Measurements from ENCODE around the gene PLCH1. TPM values are rescaled to one million over a fixed set of nuclear protein-coding genes. Genes with fewer than 3 reads are reported as not detected.

PLCH1 gene
- total and polyA plus RNA-seq, 4 donors: 0.03 to 1.0 (median 0.22) TPM

DNA sequence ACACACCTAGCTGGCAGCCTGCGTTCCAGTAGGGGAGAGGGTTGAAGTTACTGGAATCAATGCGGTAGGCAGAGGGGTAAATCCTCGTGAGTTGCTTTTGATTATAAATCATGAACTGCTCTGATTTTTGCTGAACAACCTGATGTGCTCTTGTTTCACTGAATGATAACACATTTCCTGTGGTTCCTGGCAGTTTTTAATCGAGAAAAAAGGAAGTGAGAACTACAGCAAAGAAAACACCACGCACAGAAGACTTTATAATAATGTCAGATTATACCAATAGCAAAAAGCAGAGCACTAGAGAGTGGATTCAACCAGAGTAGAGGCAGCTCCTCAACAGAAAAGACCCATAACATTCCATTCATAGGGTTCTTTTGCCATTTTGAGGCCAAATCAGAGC is 250.5 kb downstream of the PLCH1 start:
- WGBS: 63% methylated on average over 5 of the region's 5 CpGs

DNA sequence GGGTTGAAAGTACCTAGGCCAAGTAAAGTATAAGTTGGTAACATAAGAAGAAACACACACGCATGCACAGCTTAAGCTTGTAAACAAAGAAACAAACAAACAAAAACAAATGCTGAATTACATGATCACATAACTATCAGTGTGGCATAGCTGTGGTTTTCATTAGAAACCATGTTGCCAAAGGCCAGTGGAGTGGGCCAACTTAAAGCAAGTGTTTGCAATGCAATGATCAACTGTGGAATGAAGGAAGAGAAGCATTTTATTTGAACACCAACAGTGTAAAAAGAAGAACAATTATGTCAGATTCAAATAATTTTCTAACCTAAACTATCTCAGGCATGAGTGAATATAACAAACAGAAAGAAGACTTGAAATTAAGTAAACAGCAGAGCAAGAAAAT is 252.0 kb downstream of the PLCH1 start:
- H3K27me3 ChIP-seq (ENCODE audit: control insufficient read depth in 4 of 4, insufficient read depth in 4 of 4, low read length in 3 of 4): no peaks in the 10 kb centered on the region
- H3K27ac ChIP-seq (ENCODE audit: low read depth in 1 of 2, low read length in 2 of 2): no peak overlapping the region
- TF ChIP-seq NR2F2 (IDR thresholded peaks at IDR 0.05) (no peak), FOXA2 (IDR thresholded peaks at IDR 0.05) (no peak), GABPA (IDR thresholded peaks at IDR 0.05 in 1 of 2, conservative IDR thresholded peaks at IDR 0.05 in 1 of 2) (no peak), FOXA1 (IDR thresholded peaks at IDR 0.05) (no peak), TAF1 (conservative IDR thresholded peaks at IDR 0.05) (no peak), HNF4G (IDR thresholded peaks at IDR 0.05) (no peak), JUND (IDR thresholded peaks at IDR 0.05) (no peak), SP1 (IDR thresholded peaks at IDR 0.05) (no peak), ATF3 (IDR thresholded peaks at IDR 0.05) (no peak)
- TF ChIP-seq, protein P1, sequence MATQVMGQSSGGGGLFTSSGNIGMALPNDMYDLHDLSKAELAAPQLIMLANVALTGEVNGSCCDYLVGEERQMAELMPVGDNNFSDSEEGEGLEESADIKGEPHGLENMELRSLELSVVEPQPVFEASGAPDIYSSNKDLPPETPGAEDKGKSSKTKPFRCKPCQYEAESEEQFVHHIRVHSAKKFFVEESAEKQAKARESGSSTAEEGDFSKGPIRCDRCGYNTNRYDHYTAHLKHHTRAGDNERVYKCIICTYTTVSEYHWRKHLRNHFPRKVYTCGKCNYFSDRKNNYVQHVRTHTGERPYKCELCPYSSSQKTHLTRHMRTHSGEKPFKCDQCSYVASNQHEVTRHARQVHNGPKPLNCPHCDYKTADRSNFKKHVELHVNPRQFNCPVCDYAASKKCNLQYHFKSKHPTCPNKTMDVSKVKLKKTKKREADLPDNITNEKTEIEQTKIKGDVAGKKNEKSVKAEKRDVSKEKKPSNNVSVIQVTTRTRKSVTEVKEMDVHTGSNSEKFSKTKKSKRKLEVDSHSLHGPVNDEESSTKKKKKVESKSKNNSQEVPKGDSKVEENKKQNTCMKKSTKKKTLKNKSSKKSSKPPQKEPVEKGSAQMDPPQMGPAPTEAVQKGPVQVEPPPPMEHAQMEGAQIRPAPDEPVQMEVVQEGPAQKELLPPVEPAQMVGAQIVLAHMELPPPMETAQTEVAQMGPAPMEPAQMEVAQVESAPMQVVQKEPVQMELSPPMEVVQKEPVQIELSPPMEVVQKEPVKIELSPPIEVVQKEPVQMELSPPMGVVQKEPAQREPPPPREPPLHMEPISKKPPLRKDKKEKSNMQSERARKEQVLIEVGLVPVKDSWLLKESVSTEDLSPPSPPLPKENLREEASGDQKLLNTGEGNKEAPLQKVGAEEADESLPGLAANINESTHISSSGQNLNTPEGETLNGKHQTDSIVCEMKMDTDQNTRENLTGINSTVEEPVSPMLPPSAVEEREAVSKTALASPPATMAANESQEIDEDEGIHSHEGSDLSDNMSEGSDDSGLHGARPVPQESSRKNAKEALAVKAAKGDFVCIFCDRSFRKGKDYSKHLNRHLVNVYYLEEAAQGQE (IDR thresholded peaks at IDR 0.05): no peak
- TF ChIP-seq, protein P2, sequence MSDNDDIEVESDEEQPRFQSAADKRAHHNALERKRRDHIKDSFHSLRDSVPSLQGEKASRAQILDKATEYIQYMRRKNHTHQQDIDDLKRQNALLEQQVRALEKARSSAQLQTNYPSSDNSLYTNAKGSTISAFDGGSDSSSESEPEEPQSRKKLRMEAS (IDR thresholded peaks at IDR 0.05): no peak
- TF ChIP-seq, protein P3, sequence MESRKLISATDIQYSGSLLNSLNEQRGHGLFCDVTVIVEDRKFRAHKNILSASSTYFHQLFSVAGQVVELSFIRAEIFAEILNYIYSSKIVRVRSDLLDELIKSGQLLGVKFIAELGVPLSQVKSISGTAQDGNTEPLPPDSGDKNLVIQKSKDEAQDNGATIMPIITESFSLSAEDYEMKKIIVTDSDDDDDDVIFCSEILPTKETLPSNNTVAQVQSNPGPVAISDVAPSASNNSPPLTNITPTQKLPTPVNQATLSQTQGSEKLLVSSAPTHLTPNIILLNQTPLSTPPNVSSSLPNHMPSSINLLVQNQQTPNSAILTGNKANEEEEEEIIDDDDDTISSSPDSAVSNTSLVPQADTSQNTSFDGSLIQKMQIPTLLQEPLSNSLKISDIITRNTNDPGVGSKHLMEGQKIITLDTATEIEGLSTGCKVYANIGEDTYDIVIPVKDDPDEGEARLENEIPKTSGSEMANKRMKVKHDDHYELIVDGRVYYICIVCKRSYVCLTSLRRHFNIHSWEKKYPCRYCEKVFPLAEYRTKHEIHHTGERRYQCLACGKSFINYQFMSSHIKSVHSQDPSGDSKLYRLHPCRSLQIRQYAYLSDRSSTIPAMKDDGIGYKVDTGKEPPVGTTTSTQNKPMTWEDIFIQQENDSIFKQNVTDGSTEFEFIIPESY (IDR thresholded peaks at IDR 0.05): no peak
- H3K36me3 ChIP-seq (ENCODE audit: control insufficient read depth in 4 of 4, insufficient read depth in 3 of 4, low read depth in 1 of 4, low read length in 3 of 4): no peaks in the 10 kb centered on the region
- 88% methylated on average over 1 of the region's 1 CpG for WGBS
- no peak overlapping the region for H3K4me3 ChIP-seq (ENCODE audit: low read depth in 1 of 3, low read length in 3 of 3)
- no peak overlapping the region for H3K9ac ChIP-seq (ENCODE audit: low read depth in 1 of 2, low read length in 2 of 2)
- no peak for DNase-seq (ENCODE audit: low spot score)
- H3K9me3 ChIP-seq (ENCODE audit: control insufficient read depth in 4 of 4, low read length in 3 of 4): no peaks in the 10 kb centered on the region
- H3K4me1 ChIP-seq (ENCODE audit: control insufficient read depth in 4 of 4, insufficient read depth in 4 of 4, low read length in 3 of 4): no peaks in the 10 kb centered on the region

More for the DNA sequence above, 250.5 kb downstream of the PLCH1 start:
- DNase-seq (ENCODE audit: low spot score): no peak
- no peaks in the 10 kb centered on the region for H3K36me3 ChIP-seq (ENCODE audit: control insufficient read depth in 4 of 4, insufficient read depth in 3 of 4, low read depth in 1 of 4, low read length in 3 of 4)
- no peak overlapping the region for H3K27ac ChIP-seq (ENCODE audit: low read depth in 1 of 2, low read length in 2 of 2)
- no peaks in the 10 kb centered on the region for H3K9me3 ChIP-seq (ENCODE audit: control insufficient read depth in 4 of 4, low read length in 3 of 4)
- TF ChIP-seq HNF4G (IDR thresholded peaks at IDR 0.05): no peak
- TF ChIP-seq RAD21 (IDR thresholded peaks at IDR 0.05): no peak
- no peaks in the 10 kb centered on the region for H3K27me3 ChIP-seq (ENCODE audit: control insufficient read depth in 4 of 4, insufficient read depth in 4 of 4, low read length in 3 of 4)
- H3K9ac ChIP-seq (ENCODE audit: low read depth in 1 of 2, low read length in 2 of 2): no peak overlapping the region
- H3K4me3 ChIP-seq (ENCODE audit: low read depth in 1 of 3, low read length in 3 of 3): no peak overlapping the region
- H3K4me1 ChIP-seq (ENCODE audit: control insufficient read depth in 4 of 4, insufficient read depth in 4 of 4, low read length in 3 of 4): no peaks in the 10 kb centered on the region

DNA sequence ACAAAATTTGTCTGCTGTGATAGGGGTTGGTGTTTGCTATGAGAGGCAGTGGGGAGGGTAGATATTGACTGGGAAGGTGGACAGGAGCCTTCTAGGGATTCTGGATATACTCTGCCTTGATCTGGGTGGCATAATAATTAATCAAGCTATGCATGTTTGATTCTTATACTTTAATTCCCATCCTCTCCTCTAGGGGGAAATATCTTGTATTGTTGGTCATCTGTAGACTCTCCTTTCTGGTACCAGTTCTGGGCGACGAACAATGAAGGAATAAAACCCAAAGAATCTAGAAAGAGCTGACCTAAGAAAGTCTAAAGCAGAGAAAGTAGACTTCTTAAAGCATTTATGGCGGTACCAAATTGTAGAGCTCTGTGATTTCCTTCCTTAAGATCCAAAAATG is 253.2 kb downstream of the PLCH1 start:
- DNase-seq (ENCODE audit: low spot score): no peak
- 96% methylated on average over 3 of the region's 3 CpGs for WGBS
- H3K27me3 ChIP-seq (ENCODE audit: control insufficient read depth in 4 of 4, insufficient read depth in 4 of 4, low read length in 3 of 4): no peaks in the 10 kb centered on the region
- TF ChIP-seq, protein P1 (IDR thresholded peaks at IDR 0.05): no peak
- TF ChIP-seq SP1 (IDR thresholded peaks at IDR 0.05): no peak
- no peak for TF ChIP-seq GABPA (IDR thresholded peaks at IDR 0.05 in 1 of 2, conservative IDR thresholded peaks at IDR 0.05 in 1 of 2)
- no peak for TF ChIP-seq FOXA2 (IDR thresholded peaks at IDR 0.05)
- no peak for TF ChIP-seq RXRA (IDR thresholded peaks at IDR 0.05)
- no peak for TF ChIP-seq EGR1 (IDR thresholded peaks at IDR 0.05; ENCODE audit: low read depth in 2 of 2)
- TF ChIP-seq TAF1 (conservative IDR thresholded peaks at IDR 0.05): no peak
- TF ChIP-seq HNF4G (IDR thresholded peaks at IDR 0.05): no peak
- no peak for TF ChIP-seq FOXA1 (IDR thresholded peaks at IDR 0.05)
- no peak for TF ChIP-seq CTCF (IDR thresholded peaks at IDR 0.05; ENCODE audit: low read depth, low read length, missing input control)
- no peak for TF ChIP-seq JUND (IDR thresholded peaks at IDR 0.05)
- TF ChIP-seq HNF4A (conservative IDR thresholded peaks at IDR 0.05): no peak

More for the DNA sequence above, 253.2 kb downstream of the PLCH1 start:
- H3K27ac ChIP-seq (ENCODE audit: low read depth in 1 of 2, low read length in 2 of 2): no peak overlapping the region
- no peaks in the 10 kb centered on the region for H3K4me1 ChIP-seq (ENCODE audit: control insufficient read depth in 4 of 4, insufficient read depth in 4 of 4, low read length in 3 of 4)
- H3K36me3 ChIP-seq (ENCODE audit: control insufficient read depth in 4 of 4, insufficient read depth in 3 of 4, low read depth in 1 of 4, low read length in 3 of 4): no peaks in the 10 kb centered on the region
- H3K9ac ChIP-seq (ENCODE audit: low read depth in 1 of 2, low read length in 2 of 2): no peak overlapping the region
- no peaks in the 10 kb centered on the region for H3K9me3 ChIP-seq (ENCODE audit: control insufficient read depth in 4 of 4, low read length in 3 of 4)
- H3K4me3 ChIP-seq (ENCODE audit: low read depth in 1 of 3, low read length in 3 of 3): no peak overlapping the region
